MCF 10A (cell line): Measurements from ENCODE around the gene PRRC2B. TPM values are rescaled to one million over a fixed set of nuclear protein-coding genes. Genes with fewer than 3 reads are reported as not detected.

Experiments used
- BruUV-seq: library from RNA; stranded (reverse); fragments of 400-500 nt; replicated peaks from 2 replicates; lab custom pipeline; 2021; lab: Mats Ljungman, UMichigan
- CTCF ChIA-PET: fragments of 300-600 bp; sonication (Branson Sonifier 250); formaldehyde crosslinking; extraction: SDS; loops from one replicate; lab custom pipeline; 2021; ENCODE audit warnings: antibody characterized with exemption, inconsistent platforms; lab: Yijun Ruan, JAX
- POLR2A ChIA-PET: fragments of 300-600, 350-650 bp; sonication (Branson Sonifier 250); formaldehyde crosslinking; extraction: SDS; loops from one replicate; lab custom pipeline; 2020; ENCODE audit warnings: antibody characterized with exemption, inconsistent platforms; lab: Yijun Ruan, JAX
- DNase-seq: peaks from one replicate; pipeline ENCODE4 v3.0.0-alpha.2; 2018; ENCODE audit not compliant: unreplicated experiment
- H3K27ac Mint-ChIP-seq: one replicate; pipeline ENCODE4 v1.8.0; 2022; ENCODE audit warnings: mild to moderate bottlenecking, low read depth, mixed read lengths; ENCODE audit not compliant: unreplicated experiment
- H3K27me3 Mint-ChIP-seq: one replicate; pipeline ENCODE4 v1.8.0; 2022; ENCODE audit warnings: mixed read lengths; ENCODE audit not compliant: insufficient read depth, unreplicated experiment
- H3K36me3 Mint-ChIP-seq: one replicate; pipeline ENCODE4 v1.8.0; 2022; ENCODE audit warnings: mild to moderate bottlenecking, moderate library complexity, mixed read lengths; ENCODE audit not compliant: insufficient read depth, unreplicated experiment
- H3K4me1 Mint-ChIP-seq: one replicate; pipeline ENCODE4 v1.8.0; 2022; ENCODE audit warnings: mixed read lengths; ENCODE audit not compliant: insufficient read depth, unreplicated experiment
- H3K4me3 Mint-ChIP-seq: one replicate; pipeline ENCODE4 v1.8.0; 2022; ENCODE audit warnings: mild to moderate bottlenecking, moderate library complexity, mixed read lengths; ENCODE audit not compliant: unreplicated experiment
- H3K9me3 Mint-ChIP-seq: one replicate; pipeline ENCODE4 v1.8.0; 2022; ENCODE audit warnings: mixed read lengths; ENCODE audit not compliant: unreplicated experiment
- intact Hi-C: fragments of 100-400 bp; cut with micrococcal nuclease; formaldehyde crosslinking; loops from 2 replicates; pipeline ENCODE4 v1.14.1; 2022
- total RNA-seq: library from RNA; stranded (reverse); gene quantifications from 2 replicates; pipeline ENCODE4 v1.2.3, GENCODE V29; 2022
- TF ChIP-seq, protein P1 (sequence below): fragments of 200-600 bp; IDR thresholded peaks from one replicate; pipeline ENCODE4 v1.8.0; 2022; ENCODE audit warnings: antibody characterized with exemption, mild to moderate bottlenecking; ENCODE audit not compliant: unreplicated experiment

PRRC2B gene
- total RNA-seq, 1 experiment from 2014 or later: 186 TPM

DNA sequence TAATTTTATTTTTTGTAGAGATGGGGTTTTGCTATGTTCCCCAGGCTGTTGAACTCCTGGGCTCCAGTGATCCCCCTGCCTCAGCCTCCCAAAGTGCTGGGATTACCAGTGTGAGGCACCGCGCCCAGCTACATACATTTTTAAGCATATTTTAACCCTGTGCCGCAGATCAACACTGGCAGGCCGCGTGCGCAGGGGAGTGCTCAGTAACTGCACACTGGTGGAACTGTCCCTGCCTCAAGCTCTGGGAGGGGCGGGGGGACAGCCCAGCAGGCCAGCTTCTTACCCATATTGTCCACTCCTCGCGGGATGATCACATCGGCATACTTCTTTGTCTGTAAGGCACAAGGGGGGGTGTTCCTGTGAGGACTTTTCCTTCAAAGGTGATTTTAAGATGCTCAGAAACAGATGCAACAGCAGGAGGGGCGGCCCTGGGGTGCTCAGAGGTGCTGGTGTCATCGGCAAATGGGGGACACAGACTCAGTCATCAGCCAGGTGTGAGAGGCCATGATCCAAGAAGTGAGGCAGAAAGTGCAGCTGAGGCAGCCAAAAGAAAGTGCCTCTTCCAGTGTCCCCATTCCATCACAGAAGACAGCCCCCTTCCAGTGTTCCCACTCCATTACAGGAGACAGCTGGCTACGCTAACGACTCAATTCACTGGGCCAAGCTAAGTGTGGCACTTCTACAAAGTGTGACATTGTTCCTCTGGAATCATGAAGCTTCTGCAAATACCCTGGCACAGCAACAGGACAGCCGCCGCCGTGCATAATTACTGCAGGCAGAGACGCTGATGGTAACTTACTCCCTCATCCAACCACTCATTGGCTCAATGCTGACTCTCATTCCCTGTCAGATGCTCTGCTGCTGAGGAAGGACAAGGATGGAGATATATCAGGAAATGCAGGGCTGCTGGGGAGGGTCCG is 132.0 kb downstream of the PRRC2B start:
- TF ChIP-seq, protein P1, sequence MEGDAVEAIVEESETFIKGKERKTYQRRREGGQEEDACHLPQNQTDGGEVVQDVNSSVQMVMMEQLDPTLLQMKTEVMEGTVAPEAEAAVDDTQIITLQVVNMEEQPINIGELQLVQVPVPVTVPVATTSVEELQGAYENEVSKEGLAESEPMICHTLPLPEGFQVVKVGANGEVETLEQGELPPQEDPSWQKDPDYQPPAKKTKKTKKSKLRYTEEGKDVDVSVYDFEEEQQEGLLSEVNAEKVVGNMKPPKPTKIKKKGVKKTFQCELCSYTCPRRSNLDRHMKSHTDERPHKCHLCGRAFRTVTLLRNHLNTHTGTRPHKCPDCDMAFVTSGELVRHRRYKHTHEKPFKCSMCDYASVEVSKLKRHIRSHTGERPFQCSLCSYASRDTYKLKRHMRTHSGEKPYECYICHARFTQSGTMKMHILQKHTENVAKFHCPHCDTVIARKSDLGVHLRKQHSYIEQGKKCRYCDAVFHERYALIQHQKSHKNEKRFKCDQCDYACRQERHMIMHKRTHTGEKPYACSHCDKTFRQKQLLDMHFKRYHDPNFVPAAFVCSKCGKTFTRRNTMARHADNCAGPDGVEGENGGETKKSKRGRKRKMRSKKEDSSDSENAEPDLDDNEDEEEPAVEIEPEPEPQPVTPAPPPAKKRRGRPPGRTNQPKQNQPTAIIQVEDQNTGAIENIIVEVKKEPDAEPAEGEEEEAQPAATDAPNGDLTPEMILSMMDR: no peak
- Mint-ChIP-seq H3K4me3 (no peak overlapping the region), H3K9me3 (no peaks in the 10 kb centered on the region), H3K36me3 (peaks cover 57% of the 10 kb centered on the region), H3K4me1 (no peaks in the 10 kb centered on the region), H3K27ac (no peak overlapping the region), H3K27me3 (no peaks in the 10 kb centered on the region)
- no peak for DNase-seq
- POLR2A ChIA-PET: interaction anchor here (0.8 to 1.0 kb wide), 2 partner anchors 9 to 10 kb away, joined by 3 read pairs; no protein-coding TSS in a partner anchor
- no TSS peak for BruUV-seq
- CTCF ChIA-PET: interaction anchor here (0.6 kb wide), 1 partner anchor 189 kb away, joined by 4 read pairs; no protein-coding TSS in a partner anchor
- intact Hi-C loops: no loop called here

DNA sequence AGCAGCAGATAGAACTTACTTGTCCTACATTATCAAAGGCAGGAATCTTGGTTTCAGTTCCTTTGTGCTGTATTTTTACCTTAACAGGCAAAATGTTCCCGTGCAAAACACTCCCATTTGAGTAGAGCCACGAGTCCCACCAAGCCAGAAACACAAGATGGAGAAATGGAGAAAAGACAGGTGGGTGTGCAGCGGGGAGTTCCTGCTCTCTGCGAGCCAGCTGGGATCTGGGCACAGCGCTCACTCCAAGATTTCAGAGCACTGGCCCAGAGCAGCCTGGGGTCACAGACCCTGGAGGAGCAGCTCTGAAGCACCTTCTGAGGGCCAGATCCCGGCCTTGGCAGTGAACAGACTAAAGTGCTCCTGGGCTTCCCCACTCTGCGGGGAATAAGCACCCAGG is 134.3 kb downstream of the PRRC2B start:
- CTCF ChIA-PET: no interaction called here
- Mint-ChIP-seq H3K4me1 (no peaks in the 10 kb centered on the region), H3K36me3 (peaks cover 39% of the 10 kb centered on the region), H3K27me3 (no peaks in the 10 kb centered on the region), H3K9me3 (no peaks in the 10 kb centered on the region), H3K4me3 (no peak overlapping the region), H3K27ac (no peak overlapping the region)
- no peak for DNase-seq
- no TSS peak for BruUV-seq
- TF ChIP-seq, protein P1: no peak
- intact Hi-C loops: no loop called here
- POLR2A ChIA-PET: no interaction called here

DNA sequence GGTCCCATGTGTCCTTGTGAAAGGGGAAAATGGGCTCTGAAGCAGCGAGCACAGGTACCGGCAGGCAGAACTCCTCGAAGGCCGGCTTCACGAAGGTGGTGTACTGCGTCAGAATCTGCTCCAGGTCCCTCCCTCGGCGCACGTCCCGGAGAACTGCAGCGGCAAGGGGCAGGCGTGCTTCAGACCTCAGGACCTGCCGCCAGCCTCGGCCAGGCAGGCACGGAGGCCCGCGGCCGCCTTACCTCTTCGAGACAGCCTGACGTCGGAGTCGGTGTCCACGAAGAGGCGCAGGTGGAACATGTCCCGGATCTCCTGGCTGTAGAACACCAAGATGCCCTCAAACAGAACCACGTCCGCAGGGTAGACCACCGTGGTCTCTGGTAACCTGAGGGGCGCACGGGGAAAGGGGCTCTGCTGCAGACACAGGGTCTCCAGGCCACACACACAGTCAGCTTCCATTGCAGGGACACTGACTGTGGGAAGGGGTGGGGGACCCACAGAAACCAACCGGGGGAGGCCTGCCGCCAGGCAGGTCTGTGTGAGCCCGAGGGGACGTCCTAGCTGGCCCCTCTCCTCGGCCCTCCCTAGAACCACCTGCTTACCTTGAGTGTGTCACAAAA is 135.1 kb downstream of the PRRC2B start:
- intact Hi-C loops: no loop called here

More for the DNA sequence above, 135.1 kb downstream of the PRRC2B start:
- POLR2A ChIA-PET: no interaction called here
- H3K9me3 Mint-ChIP-seq: no peaks in the 10 kb centered on the region
- CTCF ChIA-PET: no interaction called here
- no peaks in the 10 kb centered on the region for H3K4me1 Mint-ChIP-seq
- no peak for DNase-seq
- no peaks in the 10 kb centered on the region for H3K27me3 Mint-ChIP-seq
- BruUV-seq: no TSS peak
- no peak overlapping the region for H3K4me3 Mint-ChIP-seq
- TF ChIP-seq, protein P1: no peak
- H3K27ac Mint-ChIP-seq: no peak overlapping the region
- peaks cover 31% of the 10 kb centered on the region for H3K36me3 Mint-ChIP-seq
